Neutrophil (primary cell): ENCODE measurements around the gene SLC6A20.

Experiments
- H3K27ac ChIP-seq: fragments of 200-600 bp; sonication (generic); 2 replicates; pipeline ENCODE4 v1.5.1; 2016; ENCODE audit warnings: mild to moderate bottlenecking, moderate library complexity
- H3K27me3 ChIP-seq: fragments of 200-600 bp; sonication (generic); 2 replicates; pipeline ENCODE4 v1.6.0; 2016; ENCODE audit warnings: mild to moderate bottlenecking
- H3K36me3 ChIP-seq: fragments of 200-600 bp; sonication (generic); 2 replicates; pipeline ENCODE4 v1.5.1; 2017
- H3K4me1 ChIP-seq, 2 experiments: fragments of 200-600 bp in 1 of 2; sonication (generic) in 1 of 2; 1 replicate in 1 of 2; 2 replicates in 1 of 2; pipeline versions ENCODE4 v1.5.1 to v1.6.1; 2013 to 2016; ENCODE audit warnings: low read depth in 1 of 2, low read length in 1 of 2, mild to moderate bottlenecking in 1 of 2, moderate library complexity in 1 of 2; ENCODE audit not compliant: control insufficient read depth in 1 of 2, insufficient read depth in 1 of 2
- H3K4me3 ChIP-seq, 2 experiments: fragments of 200-600 bp in 1 of 2; sonication (generic) in 1 of 2; 1 replicate in 1 of 2; 2 replicates in 1 of 2; pipeline ENCODE4 v1.5.1; 2013 to 2016; ENCODE audit warnings: low read depth in 1 of 2, low read length in 1 of 2, mild to moderate bottlenecking in 1 of 2, moderate library complexity in 1 of 2
- H3K9me3 ChIP-seq: fragments of 200-600 bp; sonication (generic); 2 replicates; pipeline ENCODE4 v1.5.1; 2016
- CTCF ChIP-seq: fragments of 200-600 bp; sonication (generic); IDR thresholded peaks from 2 replicates; pipeline ENCODE4 v1.5.1; 2016; ENCODE audit warnings: antibody characterized with exemption

SLC6A20 gene

GRCh38 chr3:45746777-45747622 is 49.3 kb downstream of the SLC6A20 start:
- no peak overlapping the region for H3K4me3 ChIP-seq
- H3K36me3 ChIP-seq = peaks cover 63% of the 10 kb centered on the region
- peaks cover 0 to under 1% of the 10 kb centered on the region in 2 experiments for H3K4me1 ChIP-seq
- no peaks in the 10 kb centered on the region for H3K9me3 ChIP-seq
- no peak overlapping the region for H3K27ac ChIP-seq
- H3K27me3 ChIP-seq = no peaks in the 10 kb centered on the region
- no peak for TF ChIP-seq CTCF

GRCh38 chr3:45746165-45746776 is 50.1 kb downstream of the SLC6A20 start:
- Histone ChIP-seq H3K27me3 (no peaks in the 10 kb centered on the region), H3K4me1 (peaks cover 5 to 7% of the 10 kb centered on the region in 2 experiments), H3K36me3 (peaks cover 70% of the 10 kb centered on the region), H3K27ac (no peak overlapping the region), H3K4me3 (no peak overlapping the region), H3K9me3 (no peaks in the 10 kb centered on the region)
- TF ChIP-seq CTCF = no peak

- Histone ChIP-seq H3K4me1 (peaks cover 5 to 10% of the 10 kb centered on the region in 2 experiments), H3K4me3 (no peak overlapping the region), H3K36me3 (peaks cover 99% of the 10 kb centered on the region), H3K27me3 (no peaks in the 10 kb centered on the region), H3K9me3 (no peaks in the 10 kb centered on the region), H3K27ac (no peak overlapping the region)
- no peak for TF ChIP-seq CTCF
These were observed 53.8 kb downstream of the SLC6A20 start for GRCh38 chr3:45742461-45743089.

- no peak overlapping the region for H3K4me3 ChIP-seq
- H3K27me3 ChIP-seq = no peaks in the 10 kb centered on the region
- H3K4me1 ChIP-seq = peaks cover 5 to 10% of the 10 kb centered on the region in 2 experiments
- H3K27ac ChIP-seq = peak overlapping the region; percentile 6
- H3K36me3 ChIP-seq = peaks cover 99% of the 10 kb centered on the region
- TF ChIP-seq CTCF = no peak
- no peaks in the 10 kb centered on the region for H3K9me3 ChIP-seq
These were observed 54.4 kb downstream of the SLC6A20 start for GRCh38 chr3:45741742-45742460.

- Histone ChIP-seq H3K36me3 (peaks cover 99% of the 10 kb centered on the region), H3K27ac (no peak overlapping the region), H3K27me3 (no peaks in the 10 kb centered on the region), H3K9me3 (no peaks in the 10 kb centered on the region), H3K4me1 (peaks cover 5 to 10% of the 10 kb centered on the region in 2 experiments), H3K4me3 (no peak overlapping the region)
- no peak for TF ChIP-seq CTCF
These were observed 55.1 kb downstream of the SLC6A20 start for GRCh38 chr3:45741247-45741646.
